ENCODE data around the gene ISYNA1.
A peak's percentile ranks its signal among the peaks of the same experiment; 100 is the strongest.

Gene ISYNA1

GRCh38 chr19:18436671-18437490 is 1.1 kb downstream of the ISYNA1 start:
- no peak for TF ChIP-seq CTCF (IDR thresholded peaks at IDR 0.05; ENCODE audit: borderline replicate concordance, control extremely low read depth, extremely low read depth, insufficient read depth, missing control alignments)
- in situ Hi-C loops (cut with MboI; ENCODE audit: low sequenced_read_pairs, unreplicated experiment): no loop called here
- DNase-seq (ENCODE audit: low spot score): peak; percentile 96

GRCh38 chr19:18435842-18436670 is 1.9 kb downstream of the ISYNA1 start:
- in situ Hi-C loops (cut with MboI; ENCODE audit: low sequenced_read_pairs, unreplicated experiment): no loop called here
- TF ChIP-seq CTCF (IDR thresholded peaks at IDR 0.05; ENCODE audit: borderline replicate concordance, control extremely low read depth, extremely low read depth, insufficient read depth, missing control alignments): no peak
- no peak for DNase-seq (ENCODE audit: low spot score)

- in situ Hi-C loops (cut with MboI; ENCODE audit: low sequenced_read_pairs, unreplicated experiment): no loop called here
- DNase-seq (ENCODE audit: low spot score): no peak
- TF ChIP-seq CTCF (IDR thresholded peaks at IDR 0.05; ENCODE audit: borderline replicate concordance, control extremely low read depth, extremely low read depth, insufficient read depth, missing control alignments): no peak
These were observed 2.6 kb downstream of the ISYNA1 start for GRCh38 chr19:18435178-18435841.

- in situ Hi-C loops (cut with MboI; ENCODE audit: low sequenced_read_pairs, unreplicated experiment): no loop called here
- no peak for TF ChIP-seq CTCF (IDR thresholded peaks at IDR 0.05; ENCODE audit: borderline replicate concordance, control extremely low read depth, extremely low read depth, insufficient read depth, missing control alignments)
- DNase-seq (ENCODE audit: low spot score): no peak
These were observed 3.3 kb downstream of the ISYNA1 start for GRCh38 chr19:18434411-18435175.

- in situ Hi-C loops (cut with MboI; ENCODE audit: low sequenced_read_pairs, unreplicated experiment): no loop called here
- TF ChIP-seq CTCF (IDR thresholded peaks at IDR 0.05; ENCODE audit: borderline replicate concordance, control extremely low read depth, extremely low read depth, insufficient read depth, missing control alignments): no peak
- no peak for DNase-seq (ENCODE audit: low spot score)
These were observed 4.1 kb downstream of the ISYNA1 start for GRCh38 chr19:18433735-18434398.
